IMR-90 (cell line): ENCODE data around the gene RNH1. TPM values are rescaled to one million over a fixed set of nuclear protein-coding genes. Genes with fewer than 3 reads are reported as not detected.

Experiments used
- BHLHE40 ChIP-seq: fragments of 150-350 bp; IDR thresholded peaks from 2 replicates; pipeline ENCODE4 v1.6.1; 2016; ENCODE audit warnings: mild to moderate bottlenecking, low read depth, low read length
- CHD1 ChIP-seq: IDR thresholded peaks from 2 replicates; pipeline ENCODE4 v1.6.1; 2012; ENCODE audit warnings: low read depth, low read length, improper control_type of control experiment
- FOS ChIP-seq: fragments of 150-350 bp; IDR thresholded peaks from 2 replicates; pipeline ENCODE4 v1.6.1; 2016; ENCODE audit warnings: low read depth, low read length
- MXI1 ChIP-seq: IDR thresholded peaks from 2 replicates; pipeline ENCODE4 v1.6.1; 2012; ENCODE audit warnings: low read depth, mild to moderate bottlenecking, low read length, moderate library complexity, borderline replicate concordance
- POLR2A ChIP-seq: IDR thresholded peaks from 2 replicates; pipeline ENCODE4 v1.6.1; 2012; ENCODE audit warnings: mild to moderate bottlenecking, low read depth, low read length
- RCOR1 ChIP-seq: IDR thresholded peaks from 2 replicates; pipeline ENCODE4 v1.6.1; 2012; ENCODE audit warnings: mild to moderate bottlenecking, low read length, improper control_type of control experiment; ENCODE audit not compliant: insufficient replicate concordance
- polyA plus RNA-seq, 3 experiments: library from polyadenylated mRNA; depleted of rRNA; stranded (reverse); fragments of >200 nt; gene quantifications; 2 replicates each; pipeline ENCODE4 v1.2.3, GENCODE V29; 2012; ENCODE audit warnings: low replicate concordance in 1 of 3
- total RNA-seq: library from RNA; depleted of rRNA; stranded (reverse); fragments of >200 nt; gene quantifications from 2 replicates; pipeline ENCODE4 v1.2.3, GENCODE V29; 2012

Gene RNH1
- total and polyA plus RNA-seq, 2 of the 4 experiments (the other 2 are of a cell fraction): 138 to 247 TPM

GRCh38 chr11:506995-507726 is at the start of gene RNH1 (continued):
- no peak; the same call in 1 of the 2 replicates for TF ChIP-seq MXI1
- no peak for TF ChIP-seq FOS
- no peak for TF ChIP-seq BHLHE40
- peak; percentile 85 for TF ChIP-seq POLR2A
- TF ChIP-seq RCOR1: no peak
- TF ChIP-seq CHD1: no peak; the same call in 1 of the 2 replicates
